WI38 (cell line): Measurements from ENCODE around the gene RNF225.

ENCODE experiments used
- H3K4me3 ChIP-seq: 2 replicates; pipeline ENCODE4 v1.5.1; 2011; ENCODE audit warnings: low read depth, mild to moderate bottlenecking, control low read depth, low read length
- TF ChIP-seq, protein P1 (sequence below): IDR thresholded peaks from 2 replicates; pipeline ENCODE4 v1.5.1; 2012; ENCODE audit warnings: low read depth, mild to moderate bottlenecking, control low read depth, low read length

The RNF225 gene

DNA sequence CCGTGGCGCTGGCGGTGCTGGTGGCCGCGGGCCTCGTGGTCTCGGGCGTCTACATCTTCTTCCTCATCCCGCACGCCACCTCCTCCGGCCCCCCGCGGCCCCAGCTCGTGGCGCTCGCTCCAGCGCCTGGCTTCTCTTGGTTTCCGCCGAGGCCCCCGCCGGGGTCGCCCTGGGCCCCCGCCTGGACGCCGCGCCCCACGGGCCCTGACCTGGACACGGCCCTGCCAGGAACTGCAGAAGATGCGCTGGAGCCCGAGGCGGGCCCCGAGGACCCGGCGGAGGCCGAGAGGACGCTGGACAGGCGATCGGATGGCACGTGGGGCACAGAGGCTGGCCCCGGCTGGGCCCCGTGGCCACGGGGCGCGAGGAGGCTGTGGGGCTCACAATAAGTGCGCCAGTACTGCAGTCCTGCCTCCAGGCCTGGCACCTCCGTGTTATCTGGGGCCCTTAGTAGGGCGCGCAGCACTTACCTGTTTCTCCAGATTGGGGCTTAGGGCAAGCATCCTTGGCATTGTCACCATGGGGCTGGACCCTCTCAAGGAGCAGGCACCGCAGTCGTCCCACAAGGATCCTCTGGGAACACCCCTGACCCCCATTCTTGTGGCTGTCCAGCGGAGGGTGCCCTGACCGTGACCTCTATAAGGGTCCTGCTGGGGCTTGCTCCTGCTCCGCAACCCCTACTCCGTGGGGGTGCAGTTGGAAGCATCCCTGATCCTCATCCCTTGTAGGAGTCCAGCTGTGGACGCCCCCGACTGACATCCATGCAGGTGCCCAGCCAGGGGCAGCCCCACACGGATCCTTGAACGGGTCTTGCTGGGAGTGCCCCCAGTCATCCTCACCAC lies 1.5 kb downstream of the RNF225 start:
- TF ChIP-seq, protein P1, sequence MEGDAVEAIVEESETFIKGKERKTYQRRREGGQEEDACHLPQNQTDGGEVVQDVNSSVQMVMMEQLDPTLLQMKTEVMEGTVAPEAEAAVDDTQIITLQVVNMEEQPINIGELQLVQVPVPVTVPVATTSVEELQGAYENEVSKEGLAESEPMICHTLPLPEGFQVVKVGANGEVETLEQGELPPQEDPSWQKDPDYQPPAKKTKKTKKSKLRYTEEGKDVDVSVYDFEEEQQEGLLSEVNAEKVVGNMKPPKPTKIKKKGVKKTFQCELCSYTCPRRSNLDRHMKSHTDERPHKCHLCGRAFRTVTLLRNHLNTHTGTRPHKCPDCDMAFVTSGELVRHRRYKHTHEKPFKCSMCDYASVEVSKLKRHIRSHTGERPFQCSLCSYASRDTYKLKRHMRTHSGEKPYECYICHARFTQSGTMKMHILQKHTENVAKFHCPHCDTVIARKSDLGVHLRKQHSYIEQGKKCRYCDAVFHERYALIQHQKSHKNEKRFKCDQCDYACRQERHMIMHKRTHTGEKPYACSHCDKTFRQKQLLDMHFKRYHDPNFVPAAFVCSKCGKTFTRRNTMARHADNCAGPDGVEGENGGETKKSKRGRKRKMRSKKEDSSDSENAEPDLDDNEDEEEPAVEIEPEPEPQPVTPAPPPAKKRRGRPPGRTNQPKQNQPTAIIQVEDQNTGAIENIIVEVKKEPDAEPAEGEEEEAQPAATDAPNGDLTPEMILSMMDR = no peak
- H3K4me3 ChIP-seq = no peak overlapping the region

DNA sequence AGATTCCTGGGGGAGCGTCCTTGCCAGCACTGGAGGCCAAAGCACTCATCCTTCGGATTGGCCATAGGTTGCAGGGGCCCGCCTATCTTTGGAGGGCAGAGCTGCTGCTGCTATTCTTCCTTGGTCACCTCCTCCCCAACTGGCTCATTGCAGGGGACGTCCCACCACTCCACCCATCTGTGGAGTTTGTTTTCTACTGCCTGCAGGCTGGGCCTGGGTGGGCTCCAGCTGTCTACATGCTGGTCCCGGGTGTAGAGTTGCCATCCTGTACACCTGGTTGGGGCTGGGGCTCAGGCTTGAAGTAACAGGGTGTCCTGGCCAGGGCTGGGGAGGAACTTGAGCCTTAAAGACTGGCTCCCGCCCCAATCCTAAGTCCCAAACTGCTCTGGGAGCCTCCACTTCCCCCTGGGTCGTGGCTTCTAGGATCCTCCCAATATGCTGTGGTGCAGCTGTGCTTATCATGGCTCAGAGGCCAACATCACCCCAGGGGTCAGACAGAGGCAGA lies 2.1 kb downstream of the RNF225 start:
- TF ChIP-seq, protein P1 = no peak

DNA sequence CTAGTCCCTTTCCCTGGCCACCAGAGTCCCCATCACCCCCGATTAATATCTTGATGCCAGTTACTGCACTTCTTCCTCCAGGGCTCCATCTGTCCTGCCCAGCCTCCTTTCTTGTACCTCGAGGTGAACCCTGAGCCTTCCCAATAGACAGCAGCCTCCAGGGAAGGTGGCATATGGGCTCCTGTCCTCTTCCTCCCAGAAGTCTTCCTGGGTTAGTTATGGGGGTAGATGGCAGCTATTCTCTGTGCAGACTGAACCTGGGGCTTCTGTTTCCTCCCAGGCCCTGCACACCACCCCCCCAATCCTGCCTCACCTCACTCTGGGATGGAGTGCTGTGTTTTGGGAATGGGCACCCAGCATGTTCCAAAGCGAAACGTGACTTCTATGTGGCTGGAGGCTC lies 2.6 kb downstream of the RNF225 start:
- H3K4me3 ChIP-seq = no peak overlapping the region
- TF ChIP-seq, protein P1 = no peak

More for the DNA sequence above, 2.1 kb downstream of the RNF225 start:
- H3K4me3 ChIP-seq = no peak overlapping the region

DNA sequence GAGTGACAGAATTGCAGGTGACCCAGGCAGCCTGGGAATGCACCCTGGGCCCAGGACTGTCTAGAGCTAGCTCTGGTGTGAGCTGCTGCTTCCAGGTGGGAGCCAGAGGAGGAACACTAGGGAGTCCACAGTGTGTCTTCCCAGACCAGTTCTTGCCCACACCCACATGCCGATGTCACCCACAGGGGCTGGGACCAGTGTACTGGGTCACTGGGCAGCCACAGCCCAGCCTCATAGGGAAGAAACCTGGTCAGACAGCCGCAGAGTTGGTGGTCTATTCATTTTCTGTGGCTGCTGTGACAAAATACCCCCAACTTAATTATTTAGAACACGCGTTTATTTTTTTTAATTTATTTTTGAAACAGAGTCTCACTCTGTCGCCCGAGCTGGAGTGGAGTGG lies 3.1 kb downstream of the RNF225 start:
- no peak overlapping the region for H3K4me3 ChIP-seq
- TF ChIP-seq, protein P1 = no peak

DNA sequence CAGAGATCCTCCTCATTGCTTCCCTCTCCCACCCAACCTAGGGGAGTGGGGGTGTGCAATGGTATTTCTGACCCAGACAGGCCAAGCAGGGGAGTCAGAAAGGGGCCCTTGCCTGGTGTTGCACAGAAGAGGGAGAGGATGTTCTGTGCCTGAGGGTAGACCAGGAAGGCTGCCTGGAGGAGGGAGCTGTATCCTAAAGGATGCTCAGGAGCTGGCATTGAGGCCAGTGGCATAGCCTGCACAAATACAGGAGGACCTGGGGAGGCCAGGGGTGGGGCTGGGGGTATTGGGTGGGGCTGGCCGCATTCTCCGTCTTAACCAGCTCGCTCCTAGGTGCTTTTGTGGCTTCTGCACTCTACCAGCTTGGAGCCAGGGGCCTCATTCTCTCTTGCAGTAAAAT lies 4.4 kb downstream of the RNF225 start:
- TF ChIP-seq, protein P1 = no peak
- no peak overlapping the region for H3K4me3 ChIP-seq

DNA sequence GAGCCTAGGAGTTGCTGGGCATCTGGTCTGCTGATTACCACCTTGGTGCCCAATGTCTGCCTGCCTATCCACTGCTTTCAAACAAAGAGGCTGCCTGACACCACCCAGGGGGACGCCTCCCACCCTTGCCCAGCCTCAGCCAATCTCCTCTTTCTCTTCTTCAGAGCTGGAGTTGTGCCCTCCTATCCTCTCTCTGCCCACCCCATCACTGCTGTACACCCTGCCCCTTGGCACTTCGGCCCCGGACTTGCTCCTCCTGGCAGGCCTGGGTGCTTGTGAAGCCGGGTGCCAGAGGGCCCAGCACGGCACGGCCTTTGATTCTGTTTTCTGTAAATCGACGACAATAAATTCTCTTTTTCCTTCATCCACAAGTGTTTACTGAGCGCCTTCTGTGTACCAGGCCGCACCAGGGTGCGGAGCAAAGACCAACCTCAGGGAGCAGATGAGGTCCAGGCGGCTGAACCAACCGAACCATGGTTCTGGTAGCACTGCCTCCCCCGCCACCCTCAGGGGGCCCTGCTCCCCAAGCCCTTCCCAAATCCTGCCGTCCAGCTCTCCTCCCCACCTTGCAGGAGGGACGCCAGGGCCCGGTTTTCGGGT lies 5.0 kb downstream of the RNF225 start:
- TF ChIP-seq, protein P1 = no peak
- peak overlapping the region; percentile 61 for H3K4me3 ChIP-seq
